Measurements from ENCODE around the gene LCA5L.

DNA sequence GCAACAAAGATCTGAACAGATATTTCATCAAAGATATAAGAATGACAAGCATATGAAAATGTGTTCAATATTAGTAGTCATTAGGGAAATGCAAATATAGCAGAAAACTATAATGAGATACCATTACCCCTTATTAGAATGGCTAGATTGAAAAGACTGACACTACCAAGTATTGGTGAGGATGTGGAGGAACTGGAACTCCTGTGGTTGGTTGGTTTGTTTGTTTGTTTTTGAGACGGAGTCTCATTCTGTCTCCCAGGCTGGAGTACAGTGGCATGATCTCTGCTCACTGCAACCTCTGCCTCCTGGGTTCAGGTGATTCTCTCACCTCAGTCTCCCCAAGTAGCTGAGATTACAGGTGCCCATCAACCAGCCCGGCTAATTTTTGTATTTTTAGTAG lies 77.8 kb downstream of the LCA5L start:
- TF ChIP-seq, protein P1, sequence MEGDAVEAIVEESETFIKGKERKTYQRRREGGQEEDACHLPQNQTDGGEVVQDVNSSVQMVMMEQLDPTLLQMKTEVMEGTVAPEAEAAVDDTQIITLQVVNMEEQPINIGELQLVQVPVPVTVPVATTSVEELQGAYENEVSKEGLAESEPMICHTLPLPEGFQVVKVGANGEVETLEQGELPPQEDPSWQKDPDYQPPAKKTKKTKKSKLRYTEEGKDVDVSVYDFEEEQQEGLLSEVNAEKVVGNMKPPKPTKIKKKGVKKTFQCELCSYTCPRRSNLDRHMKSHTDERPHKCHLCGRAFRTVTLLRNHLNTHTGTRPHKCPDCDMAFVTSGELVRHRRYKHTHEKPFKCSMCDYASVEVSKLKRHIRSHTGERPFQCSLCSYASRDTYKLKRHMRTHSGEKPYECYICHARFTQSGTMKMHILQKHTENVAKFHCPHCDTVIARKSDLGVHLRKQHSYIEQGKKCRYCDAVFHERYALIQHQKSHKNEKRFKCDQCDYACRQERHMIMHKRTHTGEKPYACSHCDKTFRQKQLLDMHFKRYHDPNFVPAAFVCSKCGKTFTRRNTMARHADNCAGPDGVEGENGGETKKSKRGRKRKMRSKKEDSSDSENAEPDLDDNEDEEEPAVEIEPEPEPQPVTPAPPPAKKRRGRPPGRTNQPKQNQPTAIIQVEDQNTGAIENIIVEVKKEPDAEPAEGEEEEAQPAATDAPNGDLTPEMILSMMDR (conservative IDR thresholded peaks at IDR 0.05 in 1 of 2, IDR thresholded peaks at IDR 0.05 in 1 of 2; ENCODE audit: extremely low read depth in 1 of 2, insufficient read depth in 1 of 2, low read depth in 1 of 2, low read length in 2 of 2), result no peak
- no peak for TF ChIP-seq EZH2 (IDR thresholded peaks at IDR 0.05; ENCODE audit: borderline replicate concordance, low read length)

Measured in mammary epithelial cell (primary cell).